A549 treated with RU486 at 1 μM for 4 hours (cell line): ENCODE measurements around the gene RBM23. TPM values are rescaled to one million over a fixed set of nuclear protein-coding genes. Genes with fewer than 3 reads are reported as not detected.

Experiments used
- total RNA-seq: library from RNA; stranded (reverse); fragments of 200-300 nt; extraction: Qiagen RNA extraction; gene quantifications from 5 replicates; pipeline ENCODE4 v1.2.3, GENCODE V29; 2022; ENCODE audit warnings: low read depth

The RBM23 gene
- 58.1 to 70.5 TPM (median 63.1 TPM) in 5 replicates for total RNA-seq

GRCh38 chr14:22918804-22919600 is at the start of gene RBM23:
Gene RBM23, minus strand, starts transcription at chr14:22919149.

GRCh38 chr14:22929104-22929960 is 10.4 kb upstream of the RBM23 start, which contains the start of gene PRMT5:
Gene PRMT5, minus strand, starts transcription at chr14:22929376. Its CDS starts 15 bp downstream, at chr14:22929361.

GRCh38 chr14:22883173-22883976 is 35.6 kb downstream of the RBM23 start, which contains the start of gene REM2:
Gene REM2, plus strand, starts transcription at chr14:22883222. Its CDS starts 66 bp downstream, at chr14:22883288.

GRCh38 chr14:22871224-22872032 is 47.5 kb downstream of the RBM23 start, which contains the start of gene LRP10:
Gene LRP10, plus strand, starts transcription at chr14:22871740. Its CDS starts 564 bp downstream, at chr14:22872304.

Other genes with a start within 250 kb of the RBM23 start
- gene OXA1L, start 152.5 kb downstream of the RBM23 start, total RNA-seq, result 147 to 168 TPM (median 162 TPM) in 5 replicates
- gene SLC7A7, start 103.7 kb downstream of the RBM23 start, total RNA-seq, result 10.1 to 16.0 TPM (median 14.5 TPM) in 5 replicates
- gene MRPL52, start 89.3 kb downstream of the RBM23 start, total RNA-seq, result 149 to 241 TPM (median 211 TPM) in 5 replicates
- 0.37 to 0.94 TPM (median 0.74 TPM) in 5 replicates for gene MMP14, start 82.6 kb downstream of the RBM23 start, total RNA-seq
- 59.9 to 82.8 TPM (median 72.1 TPM) in 5 replicates for gene LRP10, start 47.4 kb downstream of the RBM23 start, total RNA-seq
- gene REM2, start 35.9 kb downstream of the RBM23 start, total RNA-seq, result 0.22 to 0.46 TPM (median 0.37 TPM) in 5 replicates
- gene PRMT5, start 10.2 kb upstream of the RBM23 start, total RNA-seq, result 103 to 161 TPM (median 122 TPM) in 5 replicates
- 35.0 to 41.1 TPM (median 36.9 TPM) in 5 replicates for gene HAUS4, start 37.9 kb upstream of the RBM23 start, total RNA-seq
- 38.8 to 43.7 TPM (median 40.1 TPM) in 5 replicates for gene AJUBA, start 63.4 kb upstream of the RBM23 start, total RNA-seq
- 3.5 to 4.2 TPM (median 3.8 TPM) in 5 replicates for gene C14orf93, start 91.0 kb upstream of the RBM23 start, total RNA-seq
- 311 to 330 TPM (median 317 TPM) in 5 replicates for gene PSMB5, start 115.8 kb upstream of the RBM23 start, total RNA-seq
- gene PSMB11, start 123.1 kb upstream of the RBM23 start, total RNA-seq, result not detected in 5 replicates
- gene CDH24, start 138.4 kb upstream of the RBM23 start, total RNA-seq, result 2.7 to 5.9 TPM (median 5.0 TPM) in 5 replicates
- 98.6 to 112 TPM (median 108 TPM) in 5 replicates for gene ACIN1, start 176.0 kb upstream of the RBM23 start, total RNA-seq
- gene C14orf119, start 176.4 kb upstream of the RBM23 start, total RNA-seq, result 79.6 to 113 TPM (median 107 TPM) in 5 replicates
- gene CIROP, start 185.8 kb upstream of the RBM23 start, total RNA-seq, result not detected in 5 replicates
- gene CEBPE, start 200.1 kb upstream of the RBM23 start, total RNA-seq, result not detected in 5 replicates